HG02938 (cell line): ENCODE results near the gene SUPT5H.
A peak's percentile ranks its signal among the peaks of the same experiment; 100 is the strongest.
"Not testable (repeated sequence)": the region's sequence is repeated elsewhere in the genome, so short reads cannot be mapped to it uniquely, and the experiment has no call there.

Experiments
- ATAC-seq: cut with Tn5 transposase; IDR thresholded peaks from one replicate; pipeline ENCODE4 v1.9.1; 2021; ENCODE audit warnings: mild to moderate bottlenecking, moderate library complexity; ENCODE audit not compliant: unreplicated experiment

The SUPT5H gene

GRCh38 chr19:39463403-39463802, 18.0 kb downstream of the SUPT5H start:
- no peak for ATAC-seq

GRCh38 chr19:39465956-39466747, 20.8 kb downstream of the SUPT5H start:
- ATAC-seq: no peak

GRCh38 chr19:39467941-39468340, 22.6 kb downstream of the SUPT5H start:
- no peak for ATAC-seq

GRCh38 chr19:39469036-39469435, 23.7 kb downstream of the SUPT5H start:
- no peak for ATAC-seq

GRCh38 chr19:39469567-39469966, 24.2 kb downstream of the SUPT5H start:
- ATAC-seq: no peak

- ATAC-seq: no peak
These were observed 25.4 kb downstream of the SUPT5H start for GRCh38 chr19:39470724-39471339.

GRCh38 chr19:39471756-39472536, 26.6 kb downstream of the SUPT5H start:
- no peak for ATAC-seq

GRCh38 chr19:39472746-39473442, 27.5 kb downstream of the SUPT5H start:
- no peak for ATAC-seq

- no peak for ATAC-seq
These were observed 28.1 kb downstream of the SUPT5H start for GRCh38 chr19:39473443-39473960.

GRCh38 chr19:39474139-39474620, 28.8 kb downstream of the SUPT5H start:
- ATAC-seq: no peak

GRCh38 chr19:39475748-39476147, 30.4 kb downstream of the SUPT5H start:
- ATAC-seq: no peak

GRCh38 chr19:39479319-39479801, 34.0 kb downstream of the SUPT5H start:
- ATAC-seq: not testable (repeated sequence)

GRCh38 chr19:39479916-39480315, 34.5 kb downstream of the SUPT5H start:
- ATAC-seq: no peak

GRCh38 chr19:39480337-39481228, 35.2 kb downstream of the SUPT5H start, which contains the start of gene TIMM50:
Gene TIMM50, plus strand, starts transcription at chr19:39480838. Its CDS starts 16 bp downstream, at chr19:39480854.
- ATAC-seq: peak; percentile 82

- no peak for ATAC-seq
These were observed 35.8 kb downstream of the SUPT5H start for GRCh38 chr19:39481229-39481545.

GRCh38 chr19:39481676-39482075, 36.3 kb downstream of the SUPT5H start:
- no peak for ATAC-seq

- no peak for ATAC-seq
These were observed 37.8 kb downstream of the SUPT5H start for GRCh38 chr19:39483141-39483540.

- ATAC-seq: no peak
These were observed 44.4 kb downstream of the SUPT5H start for GRCh38 chr19:39489756-39490155.

GRCh38 chr19:39492225-39492624, 46.8 kb downstream of the SUPT5H start:
- no peak for ATAC-seq

- no peak for ATAC-seq
These were observed 47.4 kb downstream of the SUPT5H start for GRCh38 chr19:39492788-39493187.
